NCI-H2107 treated with DMSO at 0.1 percent for 48 hours (cell line): ENCODE measurements around the gene POTEG.
"Not testable (repeated sequence)": the region's sequence is repeated elsewhere in the genome, so short reads cannot be mapped to it uniquely, and the experiment has no call there.

Experiments
- DNase-seq: peaks from one replicate; lab custom pipeline; 2025; ENCODE audit not compliant: unreplicated experiment; lab: John Stamatoyannopoulos, UW

The POTEG gene

DNA sequence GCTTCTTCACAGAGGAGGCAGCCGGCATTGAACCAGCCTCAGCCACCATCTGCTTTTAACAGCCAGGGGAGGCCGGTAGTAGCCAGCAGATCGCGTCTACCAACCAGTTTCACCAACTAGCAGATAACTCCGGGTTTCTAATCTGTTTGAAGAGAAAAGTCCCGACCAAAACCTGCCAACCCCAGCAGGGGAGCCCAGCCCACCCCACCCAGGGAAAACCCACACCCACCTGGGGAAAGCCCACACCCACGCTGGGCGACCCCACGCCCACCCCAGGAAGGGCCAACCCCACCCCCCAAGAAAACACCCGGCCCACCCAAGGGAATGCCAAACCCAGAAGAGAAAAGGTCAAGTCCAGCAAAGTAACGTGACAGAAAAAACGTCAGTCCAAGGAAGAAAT, at the start of gene POTEG:
TSS of gene POTEG (minus strand) at position 101 of the 400 bp plus-strand sequence. CDS start at position 49, 52 bp downstream.
- DNase-seq, result not testable (repeated sequence)

DNA sequence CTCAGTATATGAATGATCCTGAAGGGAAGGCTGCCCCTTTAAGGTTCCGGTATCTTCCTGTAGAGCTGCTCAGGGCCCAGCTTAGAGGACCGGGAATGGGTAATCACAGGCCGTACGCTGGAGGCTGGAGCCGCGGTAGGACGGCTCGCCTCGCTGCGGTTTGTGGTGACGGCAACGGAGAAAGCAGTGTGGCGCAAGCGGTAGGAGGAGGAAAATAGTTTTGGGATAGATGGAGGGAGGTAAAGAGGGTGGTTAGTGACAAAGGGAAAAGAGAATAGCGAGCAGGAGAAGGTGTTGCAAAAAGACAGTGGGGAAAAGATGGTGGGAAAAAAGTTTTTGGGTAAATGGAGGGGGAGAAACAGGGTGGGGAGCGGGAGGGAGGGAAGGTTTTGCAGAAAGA, 48.0 kb upstream of the POTEG start:
- not testable (repeated sequence) for DNase-seq

DNA sequence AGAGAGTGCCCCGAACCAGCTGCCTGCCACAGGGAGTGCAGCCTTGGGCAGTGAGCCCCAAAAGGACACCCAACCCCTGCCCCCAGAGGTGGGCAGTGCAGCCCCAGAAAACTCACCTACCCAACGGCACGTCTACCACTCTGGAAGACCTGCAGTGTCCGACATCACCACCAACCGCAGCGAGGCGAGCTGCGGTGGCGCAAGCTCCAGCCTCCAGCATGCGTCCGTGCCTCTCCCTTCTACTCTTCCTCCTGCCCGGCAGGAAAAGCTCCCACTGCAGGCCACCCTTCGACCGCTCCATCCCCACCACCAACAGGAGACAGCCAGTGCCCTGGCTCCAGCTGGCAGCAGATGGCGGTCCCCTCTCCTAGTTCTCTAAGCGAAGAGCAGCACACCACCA, 47.3 kb upstream of the POTEG start:
- DNase-seq, result not testable (repeated sequence)

DNA sequence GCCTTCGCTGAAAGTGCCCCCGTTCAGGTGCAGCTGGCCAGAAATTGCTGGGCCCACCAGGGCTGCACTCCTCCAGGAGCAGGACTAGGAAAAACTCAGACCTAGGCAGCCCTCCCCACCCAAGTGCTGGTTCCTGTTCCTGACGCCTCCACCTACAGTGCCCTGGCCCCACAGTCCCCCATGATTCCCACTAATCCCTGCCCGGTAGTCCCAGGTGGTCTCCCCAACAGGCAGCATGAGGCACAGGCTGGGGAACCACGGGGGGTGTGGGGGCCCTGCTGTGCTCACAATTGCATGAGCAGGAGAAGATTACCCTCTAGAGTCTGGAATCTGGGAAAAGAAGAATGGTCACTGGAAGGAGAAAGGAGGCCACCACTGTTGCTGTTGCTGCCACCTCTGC, 46.4 kb upstream of the POTEG start:
- DNase-seq, result not testable (repeated sequence)

DNA sequence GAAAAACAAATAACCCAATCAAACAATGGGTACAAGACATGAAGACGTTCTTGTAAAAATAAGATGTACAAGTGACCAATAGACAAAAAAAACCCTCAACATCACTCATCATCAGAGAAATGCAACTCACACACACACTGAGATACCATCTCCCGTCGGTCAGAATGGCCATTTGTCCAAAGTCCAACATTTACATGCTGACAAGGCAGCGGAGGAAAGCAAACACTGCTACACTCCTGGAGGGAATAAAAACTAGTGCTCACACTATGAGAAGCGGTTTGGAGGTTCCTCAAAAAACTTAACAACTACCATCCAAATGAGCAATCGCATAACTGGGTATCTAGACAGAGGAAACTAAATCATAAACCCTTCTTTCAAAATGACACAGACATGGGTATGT, 11.6 kb upstream of the POTEG start:
- DNase-seq, result not testable (repeated sequence)

DNA sequence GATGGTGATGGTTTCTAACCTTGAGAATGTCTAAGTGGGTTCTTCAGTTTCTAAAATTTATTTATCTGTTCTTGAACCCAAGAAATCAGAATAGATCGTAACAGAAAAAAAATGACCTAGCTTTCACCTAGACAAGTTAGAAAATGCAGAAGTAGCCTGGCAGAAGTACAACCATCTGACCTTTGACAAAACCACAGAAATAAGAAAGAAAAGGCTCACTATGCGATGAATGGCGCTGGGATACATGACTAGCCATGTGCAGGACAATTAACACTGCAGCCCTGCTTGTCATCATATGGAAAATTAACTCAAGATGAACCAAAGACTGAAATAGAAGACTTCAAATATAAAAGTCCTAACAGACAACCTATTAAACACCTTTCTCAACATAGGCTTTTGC, 5.7 kb upstream of the POTEG start:
- not testable (repeated sequence) for DNase-seq

DNA sequence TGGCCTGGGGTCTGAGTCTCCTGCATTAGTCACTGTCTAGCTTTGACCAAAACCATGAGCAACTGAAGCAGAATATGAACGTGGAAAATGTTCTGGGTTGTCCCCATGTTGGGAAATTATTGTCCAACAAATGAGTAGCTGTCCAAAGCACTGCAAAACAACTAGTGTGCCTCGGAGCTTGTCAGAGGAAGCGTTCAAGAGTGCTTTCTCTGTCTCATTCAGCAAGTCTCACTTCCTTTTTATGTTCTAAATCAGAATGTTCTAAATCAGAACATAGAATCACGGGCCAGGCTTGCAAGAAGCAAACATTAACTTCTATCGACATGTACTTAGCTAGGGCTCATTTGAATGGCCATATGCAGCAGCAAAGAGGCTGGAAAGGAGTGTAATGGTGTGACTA, 5.1 kb upstream of the POTEG start:
- DNase-seq, result not testable (repeated sequence)

DNA sequence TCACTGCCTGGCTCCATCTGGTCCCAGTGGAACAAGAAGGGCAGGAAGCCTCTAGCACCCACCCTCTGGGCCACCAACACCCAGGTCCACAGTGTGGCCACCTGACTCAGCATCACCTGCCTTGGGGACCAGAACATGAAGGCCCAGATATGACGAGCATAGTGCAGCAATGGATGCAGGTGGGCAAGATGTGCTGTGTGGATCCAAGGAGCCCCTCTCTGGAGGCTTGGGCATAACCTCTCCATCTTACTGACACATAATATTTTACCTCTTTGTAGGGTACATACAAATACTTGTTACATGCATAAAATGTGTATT, 2.9 kb upstream of the POTEG start:
- not testable (repeated sequence) for DNase-seq

DNA sequence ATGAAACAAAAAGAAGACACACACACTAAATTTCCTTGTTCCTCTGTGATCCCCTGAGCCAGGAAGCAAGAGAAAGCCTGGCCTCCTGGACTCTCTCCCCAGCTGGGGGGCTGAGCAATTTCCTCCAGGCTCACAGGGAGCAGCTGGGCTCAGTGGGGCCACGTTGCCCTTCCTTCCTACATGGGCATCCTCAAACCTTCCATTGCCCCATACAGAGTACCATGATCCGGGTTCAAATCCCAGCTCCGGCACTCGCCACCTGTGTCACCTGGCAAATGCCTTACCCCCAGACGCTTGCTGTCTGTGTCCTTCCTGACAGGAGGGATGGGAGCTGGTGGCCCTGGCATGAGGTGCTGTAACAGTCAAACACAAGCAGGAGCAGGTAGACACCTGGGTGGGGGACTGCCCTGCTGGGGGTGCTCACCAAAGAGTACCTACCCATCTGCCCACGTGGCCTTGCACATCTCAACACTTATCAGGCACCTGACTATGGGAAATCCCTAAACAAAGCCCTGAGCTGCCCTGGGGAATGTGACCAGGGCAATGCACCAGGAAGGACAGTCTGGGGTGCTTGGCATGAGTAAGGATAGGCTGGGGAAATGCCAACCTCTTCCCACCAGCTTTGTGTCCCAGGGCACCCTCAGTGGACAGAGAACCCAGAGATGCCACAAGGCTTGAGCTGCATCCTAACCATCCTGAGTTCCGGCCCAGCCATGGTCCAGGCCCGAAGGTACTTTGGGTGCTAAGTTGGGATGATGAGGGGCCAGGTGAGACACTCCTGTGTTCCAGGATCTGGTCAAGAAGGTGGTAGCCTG, 2.4 kb upstream of the POTEG start:
- not testable (repeated sequence) for DNase-seq

DNA sequence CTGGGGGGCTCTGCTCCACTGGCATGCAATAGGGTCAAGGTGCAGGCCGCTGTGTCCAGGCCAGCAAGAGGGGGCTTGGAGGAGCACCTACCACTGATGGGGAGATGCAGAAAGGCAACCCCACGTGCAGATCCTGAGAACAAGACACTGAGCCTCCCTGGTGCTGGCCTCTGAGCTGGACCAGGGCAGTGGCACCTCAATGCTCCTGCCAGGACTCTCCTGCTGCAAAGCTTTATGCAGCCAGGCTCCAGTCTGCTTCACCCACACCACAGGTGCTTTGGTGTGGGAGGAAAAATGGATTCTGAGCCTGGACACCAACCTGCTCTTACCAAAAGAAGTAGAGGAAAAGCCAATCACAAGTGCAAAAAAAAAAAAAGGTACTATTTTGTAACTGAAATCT, 1.7 kb upstream of the POTEG start:
- DNase-seq, result not testable (repeated sequence)

DNA sequence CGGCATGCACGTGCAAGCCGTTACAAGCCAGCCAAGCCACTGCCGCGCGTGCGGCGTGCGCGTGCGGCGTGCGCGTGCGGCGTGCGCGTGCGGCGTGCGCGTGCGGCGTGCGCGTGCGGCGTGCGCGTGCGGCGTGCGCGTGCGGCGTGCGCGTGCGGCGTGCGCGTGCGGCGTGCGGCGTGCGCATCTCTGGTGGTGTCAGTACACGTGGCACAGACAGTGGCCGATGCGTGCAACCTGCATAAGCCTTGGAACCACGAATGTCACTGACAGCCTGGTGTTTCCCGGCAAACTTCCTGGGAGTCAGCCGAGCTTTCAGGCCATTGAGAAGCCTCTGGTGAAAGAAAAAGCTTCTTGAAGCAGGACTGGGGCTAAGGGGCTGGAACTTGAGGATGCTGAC, 750 bp upstream of the POTEG start:
- DNase-seq, result not testable (repeated sequence)

DNA sequence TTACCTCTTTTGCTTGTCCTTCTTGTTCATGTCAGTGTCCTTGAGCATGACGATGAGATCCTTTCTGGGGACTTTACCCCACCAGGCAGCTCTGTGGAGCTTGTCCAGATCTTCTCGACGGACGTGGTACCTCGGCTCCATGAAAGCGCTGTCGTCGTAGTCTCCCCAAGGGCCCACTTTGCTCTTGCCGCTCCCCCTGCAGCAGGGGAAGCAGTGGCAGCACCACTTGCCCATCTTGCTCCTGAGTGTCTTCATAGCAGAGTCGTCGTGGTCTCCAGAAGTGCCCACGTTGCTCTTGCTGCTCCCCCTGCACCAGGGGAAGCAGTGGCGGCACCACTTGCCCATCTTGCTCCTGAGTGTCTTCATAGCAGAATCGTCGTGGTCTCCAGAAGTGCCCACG, 376 bp downstream of the POTEG start:
- DNase-seq, result not testable (repeated sequence)

DNA sequence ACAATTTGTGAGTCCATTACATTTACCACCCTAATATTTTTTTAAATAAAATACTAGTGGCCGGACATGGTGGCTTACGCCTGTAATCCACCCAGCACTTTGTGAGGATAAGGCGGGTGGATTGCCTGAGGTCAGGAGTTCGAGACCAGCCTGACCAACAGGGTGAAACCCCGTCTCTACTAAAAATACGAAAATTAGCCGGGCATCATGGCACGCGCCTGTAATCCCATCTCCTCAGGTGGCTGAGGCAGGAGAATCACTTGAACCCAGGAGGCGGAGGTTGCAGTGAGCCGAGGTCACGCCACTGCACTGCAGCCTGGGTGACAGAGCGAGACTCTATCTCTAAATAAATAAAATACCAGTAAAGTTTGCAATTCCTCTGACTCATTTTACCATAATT, 25.6 kb downstream of the POTEG start:
- not testable (repeated sequence) for DNase-seq

DNA sequence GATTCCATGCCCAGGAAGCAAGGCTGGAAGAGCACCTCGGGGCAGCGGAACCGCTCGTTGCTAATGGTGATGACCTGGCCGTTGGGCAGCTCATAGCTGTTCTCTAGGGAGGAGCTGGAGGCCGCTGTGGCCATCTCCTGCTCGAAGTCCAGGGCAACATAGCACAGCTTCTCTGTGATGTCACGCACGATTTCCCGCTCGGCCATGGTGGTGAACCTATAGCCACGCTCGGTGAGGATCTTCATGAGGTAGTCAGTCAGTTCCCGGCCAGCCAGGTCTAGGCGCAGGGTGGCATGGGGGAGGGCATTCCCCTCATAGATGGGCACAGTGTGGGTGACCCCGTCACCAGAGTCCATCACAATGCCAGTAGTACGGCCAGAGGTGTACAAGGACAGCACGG, 32.0 kb downstream of the POTEG start:
- not testable (repeated sequence) for DNase-seq

DNA sequence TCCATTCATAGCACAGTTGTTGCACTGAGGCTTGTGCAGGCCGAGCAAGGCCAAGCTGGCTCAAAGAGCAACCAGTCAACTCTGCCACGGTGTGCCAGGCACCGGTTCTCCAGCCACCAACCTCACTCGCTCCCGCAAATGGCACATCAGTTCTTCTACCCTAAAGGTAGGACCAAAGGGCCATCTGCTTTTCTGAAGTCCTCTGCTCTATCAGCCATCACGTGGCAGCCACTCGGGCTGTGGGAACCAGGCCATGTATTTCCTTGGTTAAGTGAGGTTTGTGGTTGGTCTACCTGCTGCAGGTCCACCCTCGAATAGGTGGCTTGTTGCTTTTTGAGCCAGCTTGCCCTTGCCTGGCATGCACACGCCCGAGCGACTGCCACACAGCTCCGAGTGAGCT, 39.4 kb downstream of the POTEG start:
- DNase-seq, result not testable (repeated sequence)

DNA sequence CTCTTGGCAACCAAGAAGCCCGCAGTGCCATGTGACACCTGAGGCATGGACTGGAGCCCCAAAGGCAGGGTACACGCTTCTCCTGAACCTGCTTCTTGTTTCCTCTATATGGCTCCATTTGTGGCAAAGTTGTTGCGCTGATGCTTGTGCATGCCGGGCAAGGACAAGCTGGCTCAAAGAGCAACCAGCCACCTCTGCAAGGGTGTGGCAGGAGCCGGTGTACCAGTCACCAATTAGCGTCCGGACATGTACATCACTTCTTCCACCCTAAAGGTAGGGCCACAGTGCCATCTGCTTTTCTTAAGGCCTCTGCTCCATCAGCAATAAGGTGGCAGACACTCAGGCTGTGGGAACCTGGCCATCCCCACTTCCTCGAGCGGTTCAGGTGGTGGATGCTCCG, 43.9 kb downstream of the POTEG start:
- DNase-seq, result not testable (repeated sequence)

DNA sequence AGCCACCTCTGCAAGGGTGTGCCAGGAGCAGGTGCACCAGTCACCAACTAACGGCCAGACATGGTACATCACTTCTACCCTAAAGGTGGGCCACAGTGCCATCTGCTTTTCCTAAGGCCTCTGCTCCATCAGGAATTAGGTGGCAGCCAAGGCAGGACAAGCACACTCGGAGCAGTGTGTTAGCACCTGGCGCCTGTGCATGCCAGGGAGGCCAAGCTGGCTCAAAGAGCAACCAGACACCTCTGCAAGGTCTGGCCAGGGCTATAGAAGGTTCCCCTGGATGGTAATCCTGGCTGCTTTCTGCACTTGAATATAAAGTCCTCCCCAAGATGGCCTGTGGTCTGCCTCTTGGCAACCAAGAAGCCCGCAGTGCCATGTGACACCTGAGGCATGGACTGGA, 45.4 kb downstream of the POTEG start:
- not testable (repeated sequence) for DNase-seq

DNA sequence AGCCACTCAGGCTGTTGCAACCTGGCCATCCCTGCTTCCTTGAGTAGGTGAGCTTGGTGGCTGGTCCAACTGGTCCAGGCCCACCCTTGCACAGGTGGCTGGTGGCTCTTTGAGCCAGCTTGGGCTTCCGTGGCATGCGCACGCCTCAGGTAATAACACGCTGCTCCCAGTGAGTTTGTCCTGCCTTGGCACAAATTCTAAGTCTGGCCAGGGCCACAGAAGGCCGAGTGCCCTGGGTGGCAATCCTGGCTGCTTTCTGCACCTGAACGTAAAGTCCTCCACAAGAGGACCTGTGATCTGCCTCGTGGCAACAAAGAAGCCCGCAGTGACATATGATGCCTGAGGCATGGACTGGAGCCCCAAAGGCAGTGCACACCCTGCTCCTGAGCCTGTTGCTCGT, 47.1 kb downstream of the POTEG start:
- not testable (repeated sequence) for DNase-seq

DNA sequence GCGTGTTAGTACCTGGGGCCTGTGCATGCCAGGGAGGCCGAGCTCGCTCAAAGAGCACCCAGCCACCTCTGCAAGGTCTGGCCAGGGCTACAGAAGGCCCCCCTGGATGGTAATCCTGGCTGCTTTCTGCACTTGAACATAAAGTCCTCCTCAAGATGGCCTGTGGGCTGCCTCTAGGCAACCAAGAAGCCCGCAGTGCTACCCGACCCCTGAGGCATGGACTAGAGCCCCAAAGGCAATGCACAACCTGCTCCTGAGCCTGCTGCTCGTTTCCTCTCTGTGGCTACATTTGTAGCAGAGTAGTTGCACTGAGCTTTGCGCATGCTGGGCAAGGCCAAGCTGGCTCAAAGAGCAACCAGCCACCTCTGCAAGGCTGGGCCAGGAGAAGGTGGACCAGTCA, 47.8 kb downstream of the POTEG start:
- not testable (repeated sequence) for DNase-seq

DNA sequence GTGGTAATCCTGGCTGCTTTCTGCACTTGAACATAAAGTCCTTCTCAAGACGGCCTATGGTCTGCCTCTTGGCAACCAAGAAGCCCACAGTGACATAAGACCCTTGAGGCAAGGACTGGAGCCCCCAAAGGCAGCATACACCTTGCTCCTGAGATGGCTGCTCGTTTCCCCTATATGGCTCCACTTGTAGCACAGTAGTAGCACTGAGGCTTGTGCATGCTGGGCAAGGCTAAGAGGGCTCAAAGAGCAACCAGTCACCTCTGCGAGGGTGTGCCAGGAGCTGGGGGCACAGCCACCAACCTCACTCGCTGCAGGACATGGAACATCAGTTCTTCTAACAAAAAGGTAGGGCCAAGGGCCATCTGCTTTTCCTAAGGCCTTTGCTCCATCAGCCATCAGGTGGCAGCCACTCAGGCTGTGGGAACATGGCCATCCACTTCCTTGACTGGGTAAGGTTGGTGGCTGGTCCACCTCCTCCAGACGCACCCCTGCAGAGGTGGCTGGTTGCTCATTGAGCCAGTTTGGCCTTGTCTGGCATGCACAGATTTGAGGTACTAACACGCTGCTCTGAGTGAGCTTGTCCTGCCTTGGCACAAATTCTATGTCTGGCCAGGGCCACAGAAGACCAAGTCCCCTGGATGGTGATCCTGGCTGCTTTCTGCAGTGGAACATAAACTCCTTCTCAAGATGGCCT, 49.9 kb downstream of the POTEG start:
- not testable (repeated sequence) for DNase-seq

DNA sequence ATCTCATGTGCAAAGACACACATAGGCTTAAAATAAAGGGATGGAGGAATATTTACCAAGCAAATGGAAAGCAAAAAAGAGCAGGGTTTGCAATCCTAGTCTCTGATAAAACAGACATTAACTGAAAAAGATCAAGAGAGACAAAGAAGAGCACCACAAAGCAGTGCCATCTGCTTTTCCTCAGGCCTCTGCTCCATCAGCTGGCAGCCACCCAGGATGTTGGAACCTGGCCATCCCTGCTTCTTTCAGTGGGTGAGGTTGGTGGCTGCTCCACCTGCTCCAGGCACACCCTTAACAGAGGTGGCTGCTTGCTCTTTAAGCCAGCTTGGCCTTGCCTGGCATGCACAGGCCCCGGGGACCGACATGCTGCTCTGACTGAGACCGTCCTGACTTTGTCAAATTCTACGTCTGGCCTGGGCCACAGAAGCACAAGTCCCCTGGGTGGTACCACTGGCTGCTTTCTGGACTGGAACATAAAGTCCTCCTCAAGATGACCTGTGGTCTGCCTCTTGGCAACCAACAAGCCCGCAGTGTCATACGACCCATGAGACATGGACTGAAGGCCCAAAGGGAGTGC, 51.0 kb downstream of the POTEG start:
- not testable (repeated sequence) for DNase-seq

DNA sequence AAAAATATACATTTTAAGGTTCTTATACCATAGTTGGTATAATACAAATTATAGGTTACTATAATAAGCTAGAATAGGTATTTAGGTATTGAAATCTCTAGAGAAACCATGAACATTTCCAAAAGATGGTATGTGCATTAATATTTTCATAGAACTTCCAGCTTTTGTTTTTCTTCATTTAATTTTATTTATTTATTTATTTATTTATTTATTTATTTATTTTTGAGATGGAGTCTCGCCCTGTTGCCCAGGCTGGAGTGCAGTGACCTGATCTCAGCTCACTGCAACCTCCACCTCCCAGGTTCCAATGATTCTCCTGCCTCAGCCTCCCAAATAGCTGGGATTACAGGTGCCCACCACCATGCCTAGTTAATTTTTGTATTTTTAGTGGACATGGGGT, 54.0 kb downstream of the POTEG start:
- DNase-seq, result not testable (repeated sequence)
